ENCODE results near the gene TIMMDC1.

GRCh38 chr3:119557192-119557876 is 59.0 kb downstream of the TIMMDC1 start:
- TF ChIP-seq, protein P1, sequence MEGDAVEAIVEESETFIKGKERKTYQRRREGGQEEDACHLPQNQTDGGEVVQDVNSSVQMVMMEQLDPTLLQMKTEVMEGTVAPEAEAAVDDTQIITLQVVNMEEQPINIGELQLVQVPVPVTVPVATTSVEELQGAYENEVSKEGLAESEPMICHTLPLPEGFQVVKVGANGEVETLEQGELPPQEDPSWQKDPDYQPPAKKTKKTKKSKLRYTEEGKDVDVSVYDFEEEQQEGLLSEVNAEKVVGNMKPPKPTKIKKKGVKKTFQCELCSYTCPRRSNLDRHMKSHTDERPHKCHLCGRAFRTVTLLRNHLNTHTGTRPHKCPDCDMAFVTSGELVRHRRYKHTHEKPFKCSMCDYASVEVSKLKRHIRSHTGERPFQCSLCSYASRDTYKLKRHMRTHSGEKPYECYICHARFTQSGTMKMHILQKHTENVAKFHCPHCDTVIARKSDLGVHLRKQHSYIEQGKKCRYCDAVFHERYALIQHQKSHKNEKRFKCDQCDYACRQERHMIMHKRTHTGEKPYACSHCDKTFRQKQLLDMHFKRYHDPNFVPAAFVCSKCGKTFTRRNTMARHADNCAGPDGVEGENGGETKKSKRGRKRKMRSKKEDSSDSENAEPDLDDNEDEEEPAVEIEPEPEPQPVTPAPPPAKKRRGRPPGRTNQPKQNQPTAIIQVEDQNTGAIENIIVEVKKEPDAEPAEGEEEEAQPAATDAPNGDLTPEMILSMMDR (IDR thresholded peaks at IDR 0.05): no peak
- no peak for TF ChIP-seq POLR2A (IDR thresholded peaks at IDR 0.05)
